GM18502 (cell line): Measurements from ENCODE around the gene DNAH2.

Experiments
- ATAC-seq: cut with Tn5 transposase; IDR thresholded peaks from one replicate; pipeline ENCODE4 v1.9.1; 2021; ENCODE audit warnings: mild to moderate bottlenecking; ENCODE audit not compliant: unreplicated experiment, poor library complexity

DNAH2 gene

DNA sequence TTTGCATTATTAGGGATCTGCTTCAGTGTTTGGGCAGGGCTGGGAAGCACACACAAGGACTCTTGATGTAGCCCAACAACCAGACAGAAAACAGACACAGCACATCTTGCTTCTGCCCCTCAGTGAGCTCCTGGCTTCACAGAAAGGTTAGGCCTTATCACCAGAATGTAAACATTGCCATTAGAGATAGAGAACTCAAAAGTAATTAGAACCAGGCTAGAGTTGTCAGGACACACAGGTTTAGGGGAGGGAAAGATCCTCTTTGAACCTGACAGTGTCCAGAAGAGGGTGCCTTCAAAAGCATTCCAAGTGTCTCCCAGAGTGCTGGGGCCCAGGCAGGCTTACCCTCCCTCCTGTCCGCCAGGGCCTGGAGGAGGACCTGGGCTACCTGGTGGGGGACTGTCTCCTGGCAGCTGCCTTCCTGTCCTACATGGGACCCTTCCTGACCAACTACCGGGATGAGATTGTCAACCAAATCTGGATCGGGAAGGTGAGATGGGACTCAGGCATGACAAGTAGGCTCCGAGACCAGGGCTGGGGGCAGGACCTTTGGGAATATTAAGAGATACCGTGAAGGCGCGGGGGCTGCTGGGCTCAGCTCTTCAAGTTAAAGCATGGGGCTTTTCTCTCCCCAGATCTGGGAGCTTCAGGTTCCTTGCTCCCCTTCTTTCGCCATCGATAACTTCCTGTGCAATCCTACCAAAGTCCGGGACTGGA is 99.5 kb downstream of the DNAH2 start:
- no peak for ATAC-seq

DNA sequence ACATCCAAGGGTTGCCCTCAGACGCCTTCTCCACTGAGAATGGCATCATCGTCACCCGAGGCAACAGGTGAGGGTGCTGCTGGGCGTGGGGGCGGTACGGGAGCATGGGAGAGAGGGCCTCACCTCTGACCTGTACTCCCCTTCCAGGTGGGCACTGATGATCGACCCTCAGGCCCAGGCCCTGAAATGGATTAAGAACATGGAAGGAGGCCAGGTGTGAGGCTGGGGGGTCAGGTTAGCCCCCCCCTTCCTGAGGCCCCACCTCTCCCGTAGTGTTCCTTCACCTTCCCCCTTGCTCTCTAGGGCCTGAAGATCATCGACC is 100.1 kb downstream of the DNAH2 start:
- no peak for ATAC-seq

DNA sequence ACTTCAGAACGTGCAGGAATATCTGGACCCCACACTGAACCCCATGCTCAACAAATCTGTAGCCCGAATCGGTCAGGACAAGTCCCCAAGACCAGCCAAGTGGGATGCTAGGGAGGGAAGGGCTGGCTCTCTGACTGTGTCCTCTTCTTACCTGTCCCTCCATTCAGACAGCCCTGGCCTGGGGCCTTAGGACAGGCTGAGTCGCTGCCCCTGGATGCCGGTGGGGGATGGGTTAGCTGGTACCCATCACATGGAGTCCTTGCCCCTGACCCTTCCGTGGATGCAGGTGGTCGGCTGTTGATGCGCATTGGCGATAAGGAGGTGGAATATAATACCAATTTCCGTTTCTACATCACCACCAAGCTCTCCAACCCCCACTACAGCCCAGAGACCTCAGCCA is 100.5 kb downstream of the DNAH2 start:
- ATAC-seq, result no peak

DNA sequence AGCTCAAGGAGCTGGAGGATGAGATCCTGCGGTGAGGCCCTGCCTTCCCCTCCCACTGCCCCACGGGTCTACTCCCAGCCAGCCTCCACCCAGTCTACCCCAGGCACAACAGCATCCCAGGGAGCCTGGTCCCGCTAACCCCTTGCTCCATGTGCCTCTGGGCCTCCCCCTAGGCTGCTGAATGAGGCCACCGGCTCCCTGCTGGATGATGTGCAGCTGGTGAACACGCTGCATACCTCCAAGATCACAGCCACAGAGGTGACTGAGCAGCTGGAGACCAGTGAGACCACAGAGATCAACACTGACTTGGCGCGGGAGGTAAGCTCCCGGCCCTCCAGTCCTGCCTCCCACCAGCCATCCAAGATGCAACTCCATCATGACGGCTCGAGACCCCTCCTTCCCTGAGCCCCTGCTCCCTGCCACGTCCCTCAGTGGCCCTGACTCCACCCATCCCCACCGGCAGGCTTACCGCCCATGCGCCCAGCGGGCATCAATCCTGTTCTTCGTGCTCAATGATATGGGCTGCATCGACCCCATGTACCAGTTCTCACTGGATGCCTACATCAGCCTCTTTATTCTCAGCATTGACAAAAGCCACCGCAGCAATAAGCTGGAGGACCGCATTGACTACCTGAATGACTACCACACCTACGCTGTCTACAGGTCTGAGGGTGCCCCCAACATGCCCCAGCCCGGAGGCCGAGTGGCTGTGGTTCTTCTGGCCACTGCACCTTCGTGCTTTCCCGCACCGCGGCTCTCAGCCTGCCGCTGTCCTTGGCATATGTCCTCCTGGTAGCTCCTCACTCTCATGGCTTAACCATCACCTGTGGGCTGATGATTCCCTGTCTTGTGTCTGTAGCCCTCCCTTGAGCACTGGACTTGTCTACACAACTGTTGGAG is 101.5 kb downstream of the DNAH2 start:
- no peak for ATAC-seq

DNA sequence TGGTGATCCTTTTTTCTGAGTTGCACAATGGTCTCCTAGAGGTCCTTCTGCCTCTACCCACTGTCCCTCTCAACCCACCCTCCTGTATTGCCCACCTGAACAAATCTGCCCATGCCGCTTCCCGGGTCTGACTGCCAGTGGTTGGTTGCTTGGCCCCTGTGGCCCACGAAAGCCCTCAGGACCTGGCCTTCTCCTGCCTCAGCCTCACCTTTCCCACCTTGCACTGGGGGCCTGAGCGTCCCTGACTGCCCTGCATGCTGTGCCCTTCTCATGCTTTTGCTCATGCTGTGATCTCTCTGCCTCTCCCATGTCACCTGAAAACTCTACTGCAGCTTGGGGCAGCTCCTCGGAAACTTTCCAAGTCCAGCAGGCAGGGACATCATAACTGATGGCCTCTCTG is 102.7 kb downstream of the DNAH2 start:
- no peak for ATAC-seq

DNA sequence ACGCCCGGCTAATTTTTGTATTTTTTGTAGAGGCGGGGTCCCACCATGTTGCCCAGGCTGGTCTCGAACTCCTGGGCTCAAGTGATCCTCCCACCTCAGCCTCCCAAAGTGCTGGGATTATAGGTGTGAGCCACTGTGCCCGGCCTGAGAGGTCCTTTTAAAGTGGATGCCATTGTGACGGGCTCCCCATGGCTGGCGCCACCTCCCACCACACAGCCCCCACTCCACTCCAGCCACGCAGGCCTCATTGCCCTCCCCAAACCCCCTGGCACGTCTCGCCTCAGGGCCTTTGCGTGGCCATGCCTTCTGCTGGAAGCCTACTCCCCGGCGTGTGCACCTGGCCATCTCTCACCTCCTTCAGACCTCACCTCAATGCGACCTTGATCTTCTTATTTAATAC is 104.6 kb downstream of the DNAH2 start:
- no peak for ATAC-seq

DNA sequence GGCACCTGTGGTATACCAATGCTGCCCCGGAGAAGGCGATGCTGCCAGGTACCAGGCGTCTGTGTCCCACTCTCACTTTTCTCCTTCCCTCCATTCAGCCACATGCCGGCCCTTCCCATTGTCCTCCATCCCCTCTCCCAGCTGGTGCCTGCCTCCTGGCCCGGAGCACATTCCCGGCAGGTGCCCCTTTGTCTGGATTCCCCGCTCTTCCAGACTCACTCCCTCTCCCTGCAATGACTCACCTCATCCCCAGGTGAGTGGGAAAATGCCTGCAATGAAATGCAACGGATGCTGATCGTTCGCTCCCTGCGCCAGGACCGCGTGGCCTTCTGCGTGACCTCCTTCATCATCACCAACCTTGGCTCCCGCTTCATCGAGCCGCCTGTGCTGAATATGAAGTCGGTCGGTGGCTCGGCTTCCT is 106.0 kb downstream of the DNAH2 start:
- ATAC-seq, result no peak

DNA sequence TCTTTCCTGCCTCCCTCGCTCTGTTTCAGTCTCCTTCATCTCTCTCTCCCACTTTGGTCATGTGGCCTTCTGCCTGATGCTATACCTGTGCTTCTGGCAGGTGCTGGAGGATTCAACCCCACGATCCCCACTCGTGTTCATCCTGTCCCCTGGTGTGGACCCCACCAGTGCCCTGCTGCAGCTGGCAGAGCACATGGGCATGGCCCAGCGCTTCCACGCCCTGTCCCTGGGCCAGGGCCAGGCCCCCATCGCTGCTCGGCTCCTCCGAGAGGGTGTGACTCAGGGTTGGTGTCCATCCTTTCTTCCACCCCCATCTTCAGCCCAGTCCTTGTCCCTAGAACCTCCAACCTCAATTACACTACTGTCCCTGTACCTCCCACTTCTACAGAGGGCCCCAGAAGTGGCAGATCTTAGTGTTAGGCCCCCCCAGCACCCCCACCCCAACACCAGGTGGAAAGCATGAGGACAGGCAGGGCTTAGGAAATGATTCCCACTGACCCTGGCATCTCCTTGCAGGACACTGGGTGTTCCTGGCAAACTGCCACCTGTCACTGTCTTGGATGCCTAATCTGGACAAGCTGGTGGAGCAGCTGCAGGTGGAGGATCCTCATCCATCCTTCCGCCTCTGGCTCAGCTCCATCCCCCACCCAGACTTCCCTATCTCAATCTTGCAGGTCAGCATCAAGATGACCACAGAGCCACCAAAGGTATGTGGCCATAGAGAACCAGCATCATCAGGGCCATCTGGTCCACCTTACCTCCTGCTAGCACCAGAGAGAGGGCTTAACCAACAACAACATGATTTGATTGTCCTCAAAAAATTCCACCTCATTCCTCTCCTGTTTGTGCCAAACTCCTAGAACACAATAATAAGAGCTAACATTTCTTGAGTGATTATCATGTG is 106.7 kb downstream of the DNAH2 start:
- ATAC-seq, result no peak

DNA sequence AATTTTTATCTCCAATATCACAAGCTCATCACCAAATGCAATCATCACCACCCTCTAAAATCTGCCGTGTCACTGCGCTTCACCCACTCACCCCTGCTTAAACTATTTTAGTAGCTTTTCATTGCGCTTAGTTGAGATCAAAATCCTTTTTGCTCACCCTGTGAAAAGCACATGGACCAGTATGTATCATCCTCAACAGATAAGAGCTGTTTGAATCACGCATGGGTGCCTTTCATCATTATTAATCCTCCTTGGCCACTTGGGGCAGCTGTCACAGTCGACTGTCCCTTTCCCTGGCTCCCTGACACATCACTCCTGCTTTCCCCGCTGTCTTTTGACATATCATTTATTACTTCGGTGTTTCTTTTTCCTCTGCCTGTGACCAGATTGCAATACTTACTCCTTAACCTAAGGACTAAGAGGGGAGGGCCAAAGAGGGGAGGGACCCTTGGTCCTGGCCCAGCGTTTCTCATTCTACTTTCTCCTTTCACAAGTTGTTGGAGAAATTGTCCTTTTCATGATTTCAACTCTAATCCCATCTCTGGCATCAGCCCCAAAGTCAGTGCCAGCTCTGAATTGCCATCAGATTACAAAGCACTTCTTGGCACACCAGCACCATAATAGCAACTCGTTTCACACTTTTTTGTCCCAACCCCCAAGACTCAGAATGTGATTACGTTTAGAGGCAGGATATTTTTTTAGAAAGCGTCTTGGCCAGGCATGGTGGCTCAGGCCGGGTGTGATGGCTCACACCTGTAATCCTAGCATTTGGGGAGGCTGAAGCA is 107.9 kb downstream of the DNAH2 start:
- ATAC-seq, result no peak

DNA sequence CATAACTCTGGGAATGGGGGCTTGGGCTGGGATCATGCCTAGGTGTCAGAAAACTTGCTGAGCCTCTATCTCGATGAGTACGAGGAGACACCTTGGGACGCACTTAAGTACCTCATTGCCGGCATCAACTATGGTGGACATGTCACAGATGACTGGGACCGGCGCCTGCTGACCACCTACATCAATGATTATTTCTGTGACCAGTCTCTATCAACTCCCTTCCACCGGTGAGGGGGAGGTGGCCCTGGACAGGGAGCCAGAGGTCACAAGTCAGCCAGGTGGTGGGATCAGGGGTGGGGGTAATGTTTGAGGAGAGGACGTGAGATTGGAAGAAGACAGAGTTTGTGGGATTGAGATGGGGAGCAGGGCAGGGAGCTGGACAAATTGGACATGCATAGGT is 113.1 kb downstream of the DNAH2 start:
- ATAC-seq, result no peak

DNA sequence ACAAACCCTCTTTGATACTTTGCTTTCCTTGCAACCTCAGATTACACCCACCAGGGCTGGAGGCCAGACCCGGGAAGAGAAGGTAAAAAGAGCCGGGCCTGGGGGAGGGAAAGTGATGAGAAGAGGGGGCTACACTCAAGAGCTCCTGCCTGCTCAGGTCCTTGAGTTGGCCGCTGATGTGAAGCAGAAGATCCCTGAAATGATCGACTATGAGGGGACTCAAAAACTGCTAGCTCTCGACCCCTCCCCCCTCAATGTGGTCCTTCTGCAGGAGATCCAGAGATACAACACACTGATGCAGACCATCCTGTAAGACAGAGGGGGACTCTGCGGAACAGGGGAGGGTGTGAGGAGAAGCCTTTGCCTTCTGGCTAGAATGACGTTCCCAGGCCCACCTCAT is 113.7 kb downstream of the DNAH2 start:
- ATAC-seq, result no peak

DNA sequence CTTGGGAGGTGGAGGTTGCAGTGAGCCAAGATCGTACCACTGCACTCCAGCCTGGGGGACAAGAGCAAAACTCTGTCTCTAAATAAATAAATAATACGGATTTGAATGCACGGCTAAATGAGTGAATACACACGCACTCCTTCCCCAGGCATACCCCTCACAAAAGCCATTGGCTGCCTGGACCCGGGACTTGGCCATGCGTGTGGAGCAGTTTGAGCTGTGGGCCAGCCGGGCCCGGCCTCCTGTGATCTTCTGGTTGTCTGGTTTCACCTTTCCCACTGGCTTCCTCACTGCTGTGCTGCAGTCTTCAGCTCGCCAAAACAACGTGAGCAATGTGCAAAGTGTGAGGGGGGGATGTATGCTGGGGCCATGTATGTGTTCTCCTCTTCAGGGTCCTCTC is 114.9 kb downstream of the DNAH2 start:
- ATAC-seq, result no peak

DNA sequence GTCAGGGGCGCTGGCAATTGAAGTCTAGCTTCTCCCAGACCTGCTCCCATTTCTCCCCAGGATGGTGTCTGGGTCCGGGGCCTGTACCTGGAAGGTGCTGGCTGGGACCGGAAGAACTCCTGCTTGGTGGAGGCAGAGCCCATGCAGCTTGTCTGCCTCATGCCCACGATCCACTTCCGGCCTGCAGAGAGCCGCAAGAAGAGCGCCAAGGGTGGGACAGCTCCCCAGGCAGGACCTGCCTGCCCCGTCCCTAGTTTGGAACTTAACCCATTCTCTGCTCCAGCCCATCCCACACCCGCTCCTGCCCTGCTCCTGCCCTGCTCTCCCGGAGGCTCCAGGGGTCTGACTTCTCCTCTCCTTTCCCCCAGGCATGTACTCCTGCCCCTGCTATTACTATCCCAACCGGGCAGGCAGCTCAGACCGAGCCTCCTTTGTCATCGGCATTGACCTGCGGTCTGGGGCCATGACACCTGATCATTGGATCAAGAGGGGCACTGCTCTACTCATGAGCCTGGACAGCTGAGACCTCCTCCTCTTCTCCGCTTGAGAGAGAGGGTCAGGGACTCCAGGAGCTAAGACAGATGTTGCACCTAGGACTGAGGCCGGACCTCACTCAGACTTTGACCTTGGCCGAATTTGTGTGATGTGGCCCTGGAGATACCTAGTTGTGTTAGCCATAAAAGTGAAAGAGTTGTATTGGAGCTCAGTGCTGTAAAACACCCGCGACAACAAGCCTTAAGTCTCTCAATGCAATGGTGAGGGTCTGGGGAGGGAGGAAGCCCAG is 115.7 kb downstream of the DNAH2 start:
- ATAC-seq, result no peak

DNA sequence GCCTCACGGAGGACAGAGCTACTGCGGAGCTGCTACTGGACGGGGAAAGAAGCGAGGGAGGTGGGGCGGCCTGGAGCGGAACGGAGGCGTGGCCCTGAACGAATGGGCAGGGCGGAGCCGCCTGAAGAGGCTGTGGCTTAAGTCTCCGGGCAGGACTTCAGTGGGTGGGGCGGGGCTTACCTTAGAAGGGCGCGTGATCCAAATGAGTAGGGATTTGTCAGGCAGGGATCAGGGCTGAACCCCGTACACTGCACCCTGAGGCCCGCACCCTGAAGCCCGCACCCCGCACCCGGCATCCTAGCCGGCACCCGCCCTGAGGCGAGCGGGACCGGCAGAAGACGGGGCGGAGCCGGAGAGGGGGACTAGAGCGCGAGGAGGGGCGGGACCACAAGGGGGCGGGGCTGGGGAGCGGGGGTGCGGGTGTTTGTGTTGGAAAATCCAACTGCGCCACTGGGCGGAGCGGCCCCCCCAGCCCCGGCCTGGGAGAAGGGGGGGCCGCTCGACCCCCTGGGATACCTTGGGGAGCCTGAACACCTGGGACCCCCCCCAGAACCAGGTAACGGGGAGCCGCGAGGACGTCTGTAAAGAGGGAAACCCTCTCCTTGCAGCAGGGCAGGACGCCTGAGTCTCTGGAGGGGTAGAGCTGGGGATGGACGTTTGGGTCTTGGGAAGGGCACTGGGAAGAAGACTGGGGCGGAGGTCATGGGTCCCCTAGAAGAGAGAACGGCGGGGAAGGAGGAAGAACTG is 116.4 kb downstream of the DNAH2 start, which contains the start of gene KDM6B:
TSS of gene KDM6B (plus strand) at position 423 of the 747 bp plus-strand sequence. CDS start 11,338 bp downstream, outside the sequence.
- ATAC-seq, result peak; percentile 50

DNA sequence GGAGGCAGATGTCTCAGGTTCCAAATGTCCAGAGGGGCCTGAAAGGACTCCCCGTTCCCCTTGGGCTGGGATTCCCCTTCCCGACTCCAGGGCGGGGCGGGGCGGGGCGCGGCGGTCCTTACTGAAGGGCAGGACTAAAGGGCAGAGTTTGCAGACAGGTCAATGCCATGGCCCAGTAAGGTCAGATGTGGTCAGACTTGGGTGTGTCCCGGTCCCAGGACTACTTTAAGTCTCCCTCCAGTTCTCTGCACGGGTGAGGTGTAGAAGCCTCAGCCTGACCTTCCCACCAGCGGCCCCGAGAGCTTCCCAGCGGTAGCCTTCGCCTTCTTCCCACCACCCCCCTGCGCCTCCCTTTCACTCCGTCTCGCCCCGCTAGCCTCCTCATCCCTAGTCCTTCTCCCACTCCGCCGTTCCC is 117.0 kb downstream of the DNAH2 start:
- ATAC-seq, result no peak

DNA sequence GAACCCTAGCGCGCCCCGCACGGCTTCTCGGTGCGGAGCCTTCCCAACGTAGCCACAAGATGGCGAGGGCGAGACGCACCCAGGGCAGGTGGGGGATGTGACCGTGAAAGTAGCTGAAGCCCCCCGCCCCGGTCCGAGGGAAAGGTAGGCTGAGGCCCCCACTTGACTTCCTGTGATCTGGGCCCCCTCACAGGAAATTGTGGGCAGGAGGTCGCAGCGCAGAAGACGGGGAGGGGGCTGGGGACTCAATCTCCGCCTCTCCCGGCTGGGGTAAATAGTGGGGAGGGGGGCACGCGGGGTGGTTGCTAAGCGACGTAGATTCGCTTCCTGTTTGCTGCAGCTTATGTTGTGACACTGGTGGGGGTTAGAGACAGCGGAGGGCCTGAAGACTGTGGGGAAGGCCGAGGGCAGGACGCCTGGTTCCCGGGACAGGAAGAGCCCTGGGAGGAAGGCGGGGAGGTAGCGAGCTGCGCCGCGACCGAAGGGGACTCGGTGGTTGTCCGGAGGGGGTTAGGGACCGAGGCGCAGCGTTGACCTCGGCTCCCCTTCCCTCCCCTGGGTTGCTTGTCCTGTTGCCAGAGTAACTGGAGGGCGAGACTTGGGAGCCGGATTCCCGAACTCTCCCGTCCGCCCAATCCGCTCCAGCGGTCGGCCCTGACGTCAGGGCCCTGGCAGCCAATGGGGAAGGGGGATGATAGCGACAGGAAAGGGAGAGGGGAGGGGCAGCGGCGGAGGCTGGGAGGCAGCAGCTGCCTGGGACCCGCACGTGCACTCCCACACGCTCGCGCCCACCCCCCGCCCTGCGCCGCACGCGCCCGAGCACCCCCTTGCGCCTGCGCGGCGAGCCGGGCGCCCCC is 117.6 kb downstream of the DNAH2 start:
- peak; percentile 51 for ATAC-seq

DNA sequence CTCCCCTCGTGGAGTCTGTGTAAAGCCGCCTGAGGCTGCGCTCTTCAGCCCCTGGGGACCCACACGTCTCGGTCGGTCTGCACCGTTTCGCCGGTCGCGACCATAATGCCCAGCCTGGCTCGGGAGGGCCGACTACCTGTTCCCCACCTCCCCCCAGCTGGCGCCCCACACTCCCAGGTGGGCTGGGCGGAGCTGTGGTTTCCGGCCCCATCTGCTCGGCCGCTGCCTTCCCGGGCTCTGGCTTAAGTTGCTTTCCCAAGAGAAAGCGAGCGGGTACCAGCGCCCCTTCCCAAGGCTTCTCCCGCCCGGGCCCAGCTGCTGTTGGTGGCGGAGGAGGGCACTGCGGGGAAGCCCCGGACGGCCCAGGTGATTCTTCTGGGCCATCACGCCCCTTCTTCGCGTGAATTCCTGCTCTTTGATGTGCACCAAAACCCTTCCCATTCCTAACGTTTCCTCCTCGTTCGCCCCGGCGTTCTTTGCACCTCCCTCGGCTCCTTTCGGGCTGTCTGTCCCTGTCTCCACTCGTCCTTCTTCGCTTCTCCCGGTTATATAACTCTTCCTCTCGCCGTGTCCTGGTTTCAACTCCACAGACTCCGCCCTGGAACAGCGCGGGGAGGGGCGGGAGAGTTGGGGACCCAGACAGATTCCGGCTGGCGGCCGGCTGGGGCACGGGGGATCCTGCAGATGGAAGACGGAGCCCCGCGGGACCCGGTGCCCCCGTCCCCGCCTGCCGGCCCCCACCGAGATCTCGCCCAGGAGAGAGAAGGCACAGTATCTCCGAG is 118.5 kb downstream of the DNAH2 start:
- ATAC-seq, result peak; percentile 30
